Tibial artery (tissue), 4 donors: ENCODE data around the gene ART1.
"Not testable (repeated sequence)": the region's sequence is repeated elsewhere in the genome, so short reads cannot be mapped to it uniquely, and the experiment has no call there.

Experiments
- DNase-seq, 2 donors: peaks; one replicate each; pipeline ENCODE4 v3.0.0-alpha.2; 2019
- H3K27ac ChIP-seq, 2 donors: fragments of 200-600 bp; sonication (generic) in 1 of 2; 1 replicate in 1 of 2; 2 replicates in 1 of 2; pipeline ENCODE4 v1.5.1; 2018 to 2019; ENCODE audit warnings: mild to moderate bottlenecking in 1 of 2
- H3K27me3 ChIP-seq, 2 donors: fragments of 200-600 bp; sonication (generic) in 1 of 2; one replicate each; pipeline versions ENCODE4 v1.5.1 to v1.6.0; 2016 to 2019
- H3K36me3 ChIP-seq, 3 donors: fragments of 200-600 bp; sonication (generic) in 2 of 3; one replicate each; pipeline ENCODE4 v1.5.1; 2016 to 2019; ENCODE audit warnings: mild to moderate bottlenecking in 2 of 3
- H3K4me1 ChIP-seq, 4 donors: fragments of 200-600 bp; sonication (generic) in 2 of 4; 1 replicate in 3 of 4; 2 replicates in 1 of 4; pipeline ENCODE4 v1.5.1; 2016 to 2019
- H3K4me3 ChIP-seq, 2 donors: fragments of 200-600 bp; sonication (generic) in 1 of 2; 1 replicate in 1 of 2; 2 replicates in 1 of 2; pipeline ENCODE4 v1.5.1; 2018 to 2019; ENCODE audit warnings: mild to moderate bottlenecking in 2 of 2
- H3K9me3 ChIP-seq, 3 donors: fragments of 200-600 bp; sonication (generic) in 1 of 3; one replicate each; pipeline ENCODE4 v1.5.1; 2016 to 2019
- intact Hi-C: fragments of 100-400 bp; cut with DNase I; formaldehyde crosslinking; loops from one replicate; pipeline ENCODE4 v1.15.0; 2023; ENCODE audit warnings: low total_unique reads
- TF ChIP-seq, protein P1 (sequence below), 2 experiments: fragments of 200-600 bp in 1 of 2; fragments of 450-650 bp in 1 of 2; IDR thresholded peaks; one replicate each; pipeline ENCODE4 v1.5.1; 2017 to 2019; ENCODE audit warnings: antibody characterized with exemption in 2 of 2, mild to moderate bottlenecking in 1 of 2, moderate library complexity in 1 of 2

Gene ART1

GRCh38 chr11:3641701-3642070 lies 3.2 kb upstream of the ART1 start, which contains the start of gene ART5:
TSS of gene ART5 (minus strand) at chr11:3641992. CDS start at chr11:3641862, 130 bp downstream.
- H3K36me3 ChIP-seq, result no peaks in the 10 kb centered on the region
- peaks cover 0 to 12% of the 10 kb centered on the region in 2 donors for H3K27me3 ChIP-seq
- no peaks in the 10 kb centered on the region for H3K9me3 ChIP-seq
- intact Hi-C loops, result no loop called here
- peak within 1 kb of the TSS; percentile 10 to 39 for H3K27ac ChIP-seq
- no peak for DNase-seq
- TF ChIP-seq, protein P1, sequence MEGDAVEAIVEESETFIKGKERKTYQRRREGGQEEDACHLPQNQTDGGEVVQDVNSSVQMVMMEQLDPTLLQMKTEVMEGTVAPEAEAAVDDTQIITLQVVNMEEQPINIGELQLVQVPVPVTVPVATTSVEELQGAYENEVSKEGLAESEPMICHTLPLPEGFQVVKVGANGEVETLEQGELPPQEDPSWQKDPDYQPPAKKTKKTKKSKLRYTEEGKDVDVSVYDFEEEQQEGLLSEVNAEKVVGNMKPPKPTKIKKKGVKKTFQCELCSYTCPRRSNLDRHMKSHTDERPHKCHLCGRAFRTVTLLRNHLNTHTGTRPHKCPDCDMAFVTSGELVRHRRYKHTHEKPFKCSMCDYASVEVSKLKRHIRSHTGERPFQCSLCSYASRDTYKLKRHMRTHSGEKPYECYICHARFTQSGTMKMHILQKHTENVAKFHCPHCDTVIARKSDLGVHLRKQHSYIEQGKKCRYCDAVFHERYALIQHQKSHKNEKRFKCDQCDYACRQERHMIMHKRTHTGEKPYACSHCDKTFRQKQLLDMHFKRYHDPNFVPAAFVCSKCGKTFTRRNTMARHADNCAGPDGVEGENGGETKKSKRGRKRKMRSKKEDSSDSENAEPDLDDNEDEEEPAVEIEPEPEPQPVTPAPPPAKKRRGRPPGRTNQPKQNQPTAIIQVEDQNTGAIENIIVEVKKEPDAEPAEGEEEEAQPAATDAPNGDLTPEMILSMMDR (IDR thresholded peaks at IDR 0.05), result no peak
- peak within 1 kb of the TSS; percentile 46 to 62 for H3K4me3 ChIP-seq
- H3K4me1 ChIP-seq, result peaks cover 0 to 19% (median 17%) of the 10 kb centered on the region in 4 donors

DNA sequence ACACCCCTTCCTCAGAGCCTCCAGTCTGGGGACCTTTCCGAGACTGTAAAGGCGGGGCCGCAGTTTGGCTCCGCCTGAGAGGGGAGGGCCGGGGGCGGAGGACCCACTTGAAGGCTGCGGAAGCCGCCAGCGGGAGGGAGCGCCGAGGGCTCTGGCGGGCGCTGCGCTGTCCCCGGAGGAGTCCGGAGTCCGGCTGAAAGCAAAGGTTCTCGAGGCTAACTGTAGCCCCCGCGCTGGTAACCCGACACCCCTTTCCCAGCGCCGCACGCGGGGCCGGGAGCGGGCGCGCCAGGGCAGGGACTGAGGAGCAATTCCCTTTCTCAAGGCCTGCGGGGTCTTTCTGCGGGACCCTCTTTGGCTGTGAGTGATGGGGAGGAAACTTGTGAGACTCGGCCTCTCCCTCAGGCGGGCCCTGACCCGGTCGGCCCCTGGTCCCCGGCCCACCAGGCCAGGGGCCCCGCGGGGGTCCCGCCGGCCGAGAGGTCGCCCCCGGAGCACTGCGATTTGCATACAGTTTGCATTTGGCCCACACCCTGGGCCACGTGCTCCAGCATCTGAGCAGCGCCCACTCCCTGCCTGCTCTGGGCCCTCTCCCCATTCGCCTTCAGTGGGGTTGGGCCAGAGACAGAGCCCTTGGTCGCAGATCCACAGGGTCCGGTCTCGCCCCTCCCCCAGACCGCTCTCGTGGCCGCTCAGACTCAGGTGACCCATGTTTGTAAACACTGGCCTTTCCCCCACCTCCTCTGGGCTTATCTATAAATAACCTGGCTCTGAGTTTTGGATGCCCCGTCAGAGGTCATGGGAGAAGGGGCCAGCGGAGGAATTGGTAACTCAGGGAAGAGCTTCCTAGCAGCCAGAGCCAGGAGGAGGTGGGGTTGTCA lies 2.6 kb upstream of the ART1 start:
- Histone ChIP-seq H3K4me3 (peak overlapping the region; percentile 46 to 62), H3K27me3 (peaks cover 0 to 19% of the 10 kb centered on the region in 2 donors), H3K9me3 (no peaks in the 10 kb centered on the region), H3K36me3 (no peaks in the 10 kb centered on the region), H3K27ac (peak overlapping the region; percentile 10 to 39), H3K4me1 (peaks cover 0 to 19% (median 17%) of the 10 kb centered on the region in 4 donors)
- peak; percentile 75 to 76 for DNase-seq
- intact Hi-C loops, result no loop called here
- TF ChIP-seq, protein P1 (IDR thresholded peaks at IDR 0.05), result no peak

GRCh38 chr11:3643102-3643546 lies 1.8 kb upstream of the ART1 start:
- H3K4me1 ChIP-seq, result peaks cover 0 to 19% (median 17%) of the 10 kb centered on the region in 4 donors
- intact Hi-C loops, result not testable (repeated sequence)

DNA sequence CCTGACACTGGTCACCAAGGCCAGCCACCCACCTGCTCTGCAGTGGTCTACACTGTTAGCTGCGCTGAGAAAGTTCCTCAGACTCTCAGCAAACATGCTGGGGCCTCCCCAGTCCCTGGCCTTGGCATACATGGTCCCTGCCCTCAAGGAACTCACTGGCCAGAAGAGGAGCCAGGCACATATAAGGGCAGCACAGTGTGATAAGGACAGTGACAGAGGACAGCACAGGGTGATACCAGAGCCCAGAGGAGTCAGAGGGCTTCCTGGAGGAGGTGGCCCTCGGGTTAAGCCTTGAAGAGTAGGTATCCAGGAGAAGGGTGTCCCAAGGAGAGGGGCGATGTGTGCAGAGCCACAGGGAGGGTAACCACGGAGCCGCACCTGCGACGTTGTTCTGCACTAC lies 624 bp downstream of the ART1 start:
- TF ChIP-seq, protein P1 (IDR thresholded peaks at IDR 0.05), result no peak
- Histone ChIP-seq H3K27me3 (peaks cover 0 to 22% of the 10 kb centered on the region in 2 donors), H3K36me3 (no peaks in the 10 kb centered on the region), H3K9me3 (no peaks in the 10 kb centered on the region), H3K4me1 (peaks cover 0 to 19% (median 17%) of the 10 kb centered on the region in 4 donors), H3K27ac (no peak overlapping the region), H3K4me3 (no peak overlapping the region)
- intact Hi-C loops, result no loop called here
- no peak for DNase-seq

More at GRCh38 chr11:3643102-3643546, 1.8 kb upstream of the ART1 start:
- Histone ChIP-seq H3K27me3 (peaks cover 0 to 20% of the 10 kb centered on the region in 2 donors), H3K4me3 (peak overlapping the region in 1 of 2 donors; percentile 62)
- H3K27ac ChIP-seq, DNase-seq, H3K9me3 ChIP-seq, H3K36me3 ChIP-seq: not testable (repeated sequence)

GRCh38 chr11:3648843-3649242 lies 3.9 kb downstream of the ART1 start:
- H3K4me3 ChIP-seq, intact Hi-C loops, H3K4me1 ChIP-seq, H3K27ac ChIP-seq, H3K9me3 ChIP-seq, H3K36me3 ChIP-seq, DNase-seq: not testable (repeated sequence)
- H3K27me3 ChIP-seq, result peaks cover 0 to 22% of the 10 kb centered on the region in 2 donors

GRCh38 chr11:3649374-3649773 lies 4.4 kb downstream of the ART1 start:
- DNase-seq, H3K9me3 ChIP-seq, H3K27ac ChIP-seq, H3K4me3 ChIP-seq, H3K36me3 ChIP-seq, H3K4me1 ChIP-seq, intact Hi-C loops: not testable (repeated sequence)
- H3K27me3 ChIP-seq, result peaks cover 0 to 22% of the 10 kb centered on the region in 2 donors

DNA sequence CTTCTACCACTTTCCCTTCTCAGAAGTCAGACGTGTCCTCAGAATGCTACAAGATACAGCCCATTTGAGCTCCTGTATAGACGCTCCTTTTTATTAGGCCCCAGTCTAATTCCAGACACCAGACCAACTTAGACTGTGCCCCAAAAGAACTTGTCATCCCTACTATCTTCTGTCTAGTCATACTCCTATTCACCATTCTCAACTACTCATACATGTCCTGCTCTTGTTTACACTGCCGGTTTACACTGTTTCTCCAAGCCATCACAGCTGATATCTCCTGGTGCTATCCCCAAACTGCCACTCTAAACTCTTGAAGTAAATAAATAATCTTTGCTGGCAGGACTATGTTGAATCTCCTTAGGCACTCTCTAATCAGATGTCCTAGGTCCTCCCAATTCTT lies 7.6 kb downstream of the ART1 start:
- DNase-seq, H3K4me3 ChIP-seq, H3K4me1 ChIP-seq, H3K36me3 ChIP-seq, H3K9me3 ChIP-seq, H3K27me3 ChIP-seq, H3K27ac ChIP-seq, intact Hi-C loops: not testable (repeated sequence)
